ENCODE results near the gene MTG2. TPM values are rescaled to one million over a fixed set of nuclear protein-coding genes. Genes with fewer than 3 reads are reported as not detected.

MTG2 gene
- total and polyA plus RNA-seq, 2 of the 13 experiments (the other 11 are each of a cell fraction or from before 2014, with no cell fraction given) = 20.4 to 37.8 TPM

DNA sequence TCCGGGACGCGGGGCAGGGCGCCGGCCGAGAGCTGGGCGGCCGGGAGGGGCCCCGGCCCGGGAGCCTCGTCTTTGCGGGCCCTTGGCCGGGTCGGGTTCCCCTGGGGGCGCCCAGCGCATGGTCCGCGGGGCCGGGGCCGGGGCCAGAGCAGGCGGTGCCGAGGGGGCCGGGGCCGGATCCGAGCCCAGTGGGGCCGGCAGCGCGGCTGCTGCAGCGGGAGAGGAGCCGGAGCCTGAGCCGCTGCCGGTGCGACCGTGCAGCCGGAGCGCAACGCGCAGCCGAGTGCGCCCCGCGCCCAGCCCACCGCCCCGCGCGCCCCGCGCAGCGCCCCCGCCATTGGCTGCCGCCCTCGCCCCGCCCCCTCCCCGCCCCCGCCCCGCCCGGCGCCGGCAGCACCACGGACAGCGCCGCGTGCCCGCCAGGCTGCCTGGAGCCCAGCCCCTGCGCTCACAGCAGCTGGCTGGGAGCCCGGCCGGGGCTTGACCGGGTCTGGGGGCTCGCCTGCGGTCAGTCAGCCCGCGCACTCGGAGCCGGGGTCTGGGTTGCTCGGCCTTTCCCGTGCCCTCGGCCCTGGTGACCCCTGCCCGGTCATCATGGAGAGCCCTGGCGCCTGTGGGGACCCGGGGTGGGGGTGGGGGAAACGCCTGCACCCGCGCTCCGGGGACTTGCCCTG lies 37.3 kb downstream of the MTG2 start, which contains the start of gene HRH3 (continued):
- TF ChIP-seq, protein P1, sequence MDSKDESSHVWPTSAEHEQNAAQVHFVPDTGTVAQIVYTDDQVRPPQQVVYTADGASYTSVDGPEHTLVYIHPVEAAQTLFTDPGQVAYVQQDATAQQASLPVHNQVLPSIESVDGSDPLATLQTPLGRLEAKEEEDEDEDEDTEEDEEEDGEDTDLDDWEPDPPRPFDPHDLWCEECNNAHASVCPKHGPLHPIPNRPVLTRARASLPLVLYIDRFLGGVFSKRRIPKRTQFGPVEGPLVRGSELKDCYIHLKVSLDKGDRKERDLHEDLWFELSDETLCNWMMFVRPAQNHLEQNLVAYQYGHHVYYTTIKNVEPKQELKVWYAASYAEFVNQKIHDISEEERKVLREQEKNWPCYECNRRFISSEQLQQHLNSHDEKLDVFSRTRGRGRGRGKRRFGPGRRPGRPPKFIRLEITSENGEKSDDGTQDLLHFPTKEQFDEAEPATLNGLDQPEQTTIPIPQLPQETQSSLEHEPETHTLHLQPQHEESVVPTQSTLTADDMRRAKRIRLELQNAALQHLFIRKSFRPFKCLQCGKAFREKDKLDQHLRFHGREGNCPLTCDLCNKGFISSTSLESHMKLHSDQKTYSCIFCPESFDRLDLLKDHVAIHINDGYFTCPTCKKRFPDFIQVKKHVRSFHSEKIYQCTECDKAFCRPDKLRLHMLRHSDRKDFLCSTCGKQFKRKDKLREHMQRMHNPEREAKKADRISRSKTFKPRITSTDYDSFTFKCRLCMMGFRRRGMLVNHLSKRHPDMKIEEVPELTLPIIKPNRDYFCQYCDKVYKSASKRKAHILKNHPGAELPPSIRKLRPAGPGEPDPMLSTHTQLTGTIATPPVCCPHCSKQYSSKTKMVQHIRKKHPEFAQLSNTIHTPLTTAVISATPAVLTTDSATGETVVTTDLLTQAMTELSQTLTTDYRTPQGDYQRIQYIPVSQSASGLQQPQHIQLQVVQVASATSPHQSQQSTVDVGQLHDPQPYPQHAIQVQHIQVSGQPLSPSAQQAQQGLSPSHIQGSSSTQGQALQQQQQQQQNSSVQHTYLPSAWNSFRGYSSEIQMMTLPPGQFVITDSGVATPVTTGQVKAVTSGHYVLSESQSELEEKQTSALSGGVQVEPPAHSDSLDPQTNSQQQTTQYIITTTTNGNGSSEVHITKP (CRISPR knock-in tag; IDR thresholded peaks at IDR 0.05; ENCODE audit: low read depth) = no peak
- TF ChIP-seq ZFP62 (CRISPR knock-in tag; IDR thresholded peaks at IDR 0.05) (no peak), PAWR (CRISPR knock-in tag; IDR thresholded peaks at IDR 0.05; ENCODE audit: borderline replicate concordance) (no peak), IRF2 (CRISPR knock-in tag; IDR thresholded peaks at IDR 0.05) (peak; percentile 45; the same call in 1 of the 2 replicates), ETV5 (CRISPR knock-in tag; IDR thresholded peaks at IDR 0.05; ENCODE audit: borderline replicate concordance) (no peak; the same call in 1 of the 2 replicates), ZNF264 (CRISPR knock-in tag; IDR thresholded peaks at IDR 0.05) (no peak), POLR2AphosphoS5 (IDR thresholded peaks at IDR 0.05; ENCODE audit: low read depth, low read length) (no peak), CCAR2 (optimal IDR thresholded peaks at IDR 0.05; ENCODE audit: low read depth, low read length) (no peak), NFIC (IDR thresholded peaks at IDR 0.05; ENCODE audit: low read length) (no peak), ARID2 (CRISPR knock-in tag; IDR thresholded peaks at IDR 0.05; ENCODE audit: borderline replicate concordance) (no peak), ZNF34 (CRISPR knock-in tag; IDR thresholded peaks at IDR 0.05; ENCODE audit: borderline replicate concordance) (no peak), ZNF589 (CRISPR knock-in tag; conservative IDR thresholded peaks at IDR 0.05) (0 out of 2 replicates have a peak, but pooled peaks have one; percentile 85), ZNF543 (CRISPR knock-in tag; IDR thresholded peaks at IDR 0.05) (peak; percentile 88)
- TF ChIP-seq, protein P2, sequence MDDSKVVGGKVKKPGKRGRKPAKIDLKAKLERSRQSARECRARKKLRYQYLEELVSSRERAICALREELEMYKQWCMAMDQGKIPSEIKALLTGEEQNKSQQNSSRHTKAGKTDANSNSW (CRISPR knock-in tag; IDR thresholded peaks at IDR 0.05; ENCODE audit: borderline replicate concordance) = 0 out of 2 replicates have a peak, but pooled peaks have one; percentile 77
- TF ChIP-seq, protein P3, sequence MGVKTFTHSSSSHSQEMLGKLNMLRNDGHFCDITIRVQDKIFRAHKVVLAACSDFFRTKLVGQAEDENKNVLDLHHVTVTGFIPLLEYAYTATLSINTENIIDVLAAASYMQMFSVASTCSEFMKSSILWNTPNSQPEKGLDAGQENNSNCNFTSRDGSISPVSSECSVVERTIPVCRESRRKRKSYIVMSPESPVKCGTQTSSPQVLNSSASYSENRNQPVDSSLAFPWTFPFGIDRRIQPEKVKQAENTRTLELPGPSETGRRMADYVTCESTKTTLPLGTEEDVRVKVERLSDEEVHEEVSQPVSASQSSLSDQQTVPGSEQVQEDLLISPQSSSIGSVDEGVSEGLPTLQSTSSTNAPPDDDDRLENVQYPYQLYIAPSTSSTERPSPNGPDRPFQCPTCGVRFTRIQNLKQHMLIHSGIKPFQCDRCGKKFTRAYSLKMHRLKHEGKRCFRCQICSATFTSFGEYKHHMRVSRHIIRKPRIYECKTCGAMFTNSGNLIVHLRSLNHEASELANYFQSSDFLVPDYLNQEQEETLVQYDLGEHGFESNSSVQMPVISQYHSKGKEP (CRISPR knock-in tag; IDR thresholded peaks at IDR 0.05) = peak; percentile 81; the same call in 1 of the 2 replicates
- TF ChIP-seq, protein P4, sequence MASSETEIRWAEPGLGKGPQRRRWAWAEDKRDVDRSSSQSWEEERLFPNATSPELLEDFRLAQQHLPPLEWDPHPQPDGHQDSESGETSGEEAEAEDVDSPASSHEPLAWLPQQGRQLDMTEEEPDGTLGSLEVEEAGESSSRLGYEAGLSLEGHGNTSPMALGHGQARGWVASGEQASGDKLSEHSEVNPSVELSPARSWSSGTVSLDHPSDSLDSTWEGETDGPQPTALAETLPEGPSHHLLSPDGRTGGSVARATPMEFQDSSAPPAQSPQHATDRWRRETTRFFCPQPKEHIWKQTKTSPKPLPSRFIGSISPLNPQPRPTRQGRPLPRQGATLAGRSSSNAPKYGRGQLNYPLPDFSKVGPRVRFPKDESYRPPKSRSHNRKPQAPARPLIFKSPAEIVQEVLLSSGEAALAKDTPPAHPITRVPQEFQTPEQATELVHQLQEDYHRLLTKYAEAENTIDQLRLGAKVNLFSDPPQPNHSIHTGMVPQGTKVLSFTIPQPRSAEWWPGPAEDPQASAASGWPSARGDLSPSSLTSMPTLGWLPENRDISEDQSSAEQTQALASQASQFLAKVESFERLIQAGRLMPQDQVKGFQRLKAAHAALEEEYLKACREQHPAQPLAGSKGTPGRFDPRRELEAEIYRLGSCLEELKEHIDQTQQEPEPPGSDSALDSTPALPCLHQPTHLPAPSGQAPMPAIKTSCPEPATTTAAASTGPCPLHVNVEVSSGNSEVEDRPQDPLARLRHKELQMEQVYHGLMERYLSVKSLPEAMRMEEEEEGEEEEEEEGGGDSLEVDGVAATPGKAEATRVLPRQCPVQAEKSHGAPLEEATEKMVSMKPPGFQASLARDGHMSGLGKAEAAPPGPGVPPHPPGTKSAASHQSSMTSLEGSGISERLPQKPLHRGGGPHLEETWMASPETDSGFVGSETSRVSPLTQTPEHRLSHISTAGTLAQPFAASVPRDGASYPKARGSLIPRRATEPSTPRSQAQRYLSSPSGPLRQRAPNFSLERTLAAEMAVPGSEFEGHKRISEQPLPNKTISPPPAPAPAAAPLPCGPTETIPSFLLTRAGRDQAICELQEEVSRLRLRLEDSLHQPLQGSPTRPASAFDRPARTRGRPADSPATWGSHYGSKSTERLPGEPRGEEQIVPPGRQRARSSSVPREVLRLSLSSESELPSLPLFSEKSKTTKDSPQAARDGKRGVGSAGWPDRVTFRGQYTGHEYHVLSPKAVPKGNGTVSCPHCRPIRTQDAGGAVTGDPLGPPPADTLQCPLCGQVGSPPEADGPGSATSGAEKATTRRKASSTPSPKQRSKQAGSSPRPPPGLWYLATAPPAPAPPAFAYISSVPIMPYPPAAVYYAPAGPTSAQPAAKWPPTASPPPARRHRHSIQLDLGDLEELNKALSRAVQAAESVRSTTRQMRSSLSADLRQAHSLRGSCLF (CRISPR knock-in tag; IDR thresholded peaks at IDR 0.05; ENCODE audit: borderline replicate concordance) = no peak

Data from HepG2 (cell line).